Muscle layer of duodenum (tissue), 2 donors: ENCODE data around the gene LAMB3.

ENCODE experiments used
- H3K27ac ChIP-seq: one replicate; pipeline ENCODE4 v1.7.0; 2013; ENCODE audit warnings: mild to moderate bottlenecking, low read length
- H3K27me3 ChIP-seq: one replicate; pipeline ENCODE4 v1.7.0; 2013; ENCODE audit warnings: low read depth, mild to moderate bottlenecking, control low read depth, low read length
- H3K36me3 ChIP-seq, 2 donors: one replicate each; pipeline ENCODE4 v1.7.0; 2013; ENCODE audit warnings: low read length in 2 of 2, control low read depth in 1 of 2, mild to moderate bottlenecking in 1 of 2; ENCODE audit not compliant: insufficient read depth in 2 of 2, control insufficient read depth in 1 of 2
- H3K4me1 ChIP-seq, 2 donors: one replicate each; pipeline ENCODE4 v1.7.0; 2013; ENCODE audit warnings: low read length in 2 of 2, mild to moderate bottlenecking in 2 of 2, control low read depth in 1 of 2, moderate library complexity in 1 of 2; ENCODE audit not compliant: insufficient read depth in 2 of 2, control insufficient read depth in 1 of 2
- H3K4me3 ChIP-seq, 2 donors: one replicate each; pipeline ENCODE4 v1.7.0; 2013; ENCODE audit warnings: low read length in 2 of 2, low read depth in 1 of 2, mild to moderate bottlenecking in 1 of 2
- H3K9me3 ChIP-seq, 2 donors: one replicate each; pipeline ENCODE4 v1.7.0; 2013; ENCODE audit warnings: low read length in 2 of 2, control low read depth in 1 of 2, mild to moderate bottlenecking in 1 of 2; ENCODE audit not compliant: control insufficient read depth in 1 of 2
- donor health status: healthy.

Gene LAMB3

GRCh38 chr1:209585197-209585596, 67.0 kb downstream of the LAMB3 start:
- Histone ChIP-seq H3K27me3 (peaks cover 14% of the 10 kb centered on the region), H3K36me3 (no peaks in the 10 kb centered on the region), H3K4me3 (peak overlapping the region; percentile 7 to 38), H3K27ac (no peak overlapping the region), H3K4me1 (peaks cover 0 to 14% of the 10 kb centered on the region in 2 donors), H3K9me3 (no peaks in the 10 kb centered on the region)

- Histone ChIP-seq H3K27ac (no peak overlapping the region), H3K4me3 (no peak overlapping the region)
Observed at GRCh38 chr1:209584231-209584672, 68.0 kb downstream of the LAMB3 start.

GRCh38 chr1:209583408-209583807, 68.8 kb downstream of the LAMB3 start, which contains the start of gene CAMK1G:
Gene CAMK1G, plus strand, starts transcription at chr1:209583714. Its CDS starts 11,270 bp downstream, at chr1:209594984.
- H3K4me3 ChIP-seq: no peak within 1 kb of the TSS

More at GRCh38 chr1:209584231-209584672, 68.0 kb downstream of the LAMB3 start:
- Histone ChIP-seq H3K27me3 (peaks cover 14% of the 10 kb centered on the region), H3K36me3 (no peaks in the 10 kb centered on the region), H3K9me3 (no peaks in the 10 kb centered on the region), H3K4me1 (peaks cover 0 to 14% of the 10 kb centered on the region in 2 donors)

GRCh38 chr1:209580577-209580976, 71.6 kb downstream of the LAMB3 start:
- Histone ChIP-seq H3K36me3 (no peaks in the 10 kb centered on the region), H3K27me3 (peaks cover 14% of the 10 kb centered on the region), H3K9me3 (no peaks in the 10 kb centered on the region), H3K27ac (no peak overlapping the region), H3K4me1 (peaks cover 0 to 8% of the 10 kb centered on the region in 2 donors), H3K4me3 (no peak overlapping the region)

More at GRCh38 chr1:209583408-209583807, 68.8 kb downstream of the LAMB3 start, which contains the start of gene CAMK1G:
- Histone ChIP-seq H3K4me1 (peaks cover 0 to 14% of the 10 kb centered on the region in 2 donors), H3K9me3 (no peaks in the 10 kb centered on the region), H3K27me3 (peaks cover 14% of the 10 kb centered on the region), H3K27ac (no peak within 1 kb of the TSS), H3K36me3 (no peaks in the 10 kb centered on the region)

- Histone ChIP-seq H3K4me1 (no peaks in the 10 kb centered on the region), H3K4me3 (no peak overlapping the region), H3K27ac (no peak overlapping the region), H3K9me3 (no peaks in the 10 kb centered on the region), H3K36me3 (no peaks in the 10 kb centered on the region), H3K27me3 (no peaks in the 10 kb centered on the region)
Observed at GRCh38 chr1:209577346-209577745, 74.9 kb downstream of the LAMB3 start.

GRCh38 chr1:209576392-209577197, 75.6 kb downstream of the LAMB3 start:
- no peak overlapping the region for H3K4me3 ChIP-seq
- no peaks in the 10 kb centered on the region for H3K36me3 ChIP-seq
- no peaks in the 10 kb centered on the region for H3K4me1 ChIP-seq
- H3K27me3 ChIP-seq: no peaks in the 10 kb centered on the region
- no peak overlapping the region for H3K27ac ChIP-seq
- H3K9me3 ChIP-seq: no peaks in the 10 kb centered on the region

- Histone ChIP-seq H3K36me3 (no peaks in the 10 kb centered on the region), H3K9me3 (no peaks in the 10 kb centered on the region), H3K4me1 (no peaks in the 10 kb centered on the region), H3K27ac (no peak overlapping the region), H3K4me3 (no peak overlapping the region), H3K27me3 (no peaks in the 10 kb centered on the region)
Observed at GRCh38 chr1:209570743-209571142, 81.5 kb downstream of the LAMB3 start.

- Histone ChIP-seq H3K9me3 (no peaks in the 10 kb centered on the region), H3K27me3 (no peaks in the 10 kb centered on the region), H3K4me1 (no peaks in the 10 kb centered on the region), H3K27ac (no peak overlapping the region), H3K4me3 (peak overlapping the region in 1 of 2 donors; percentile 32), H3K36me3 (no peaks in the 10 kb centered on the region)
Observed at GRCh38 chr1:209569455-209570207, 82.6 kb downstream of the LAMB3 start.

GRCh38 chr1:209567698-209568175, 84.5 kb downstream of the LAMB3 start:
- Histone ChIP-seq H3K36me3 (no peaks in the 10 kb centered on the region), H3K27me3 (no peaks in the 10 kb centered on the region), H3K9me3 (no peaks in the 10 kb centered on the region), H3K4me1 (no peaks in the 10 kb centered on the region), H3K27ac (no peak overlapping the region), H3K4me3 (no peak overlapping the region)

- no peak overlapping the region for H3K27ac ChIP-seq
- H3K4me1 ChIP-seq: no peaks in the 10 kb centered on the region
- H3K36me3 ChIP-seq: no peaks in the 10 kb centered on the region
- H3K27me3 ChIP-seq: no peaks in the 10 kb centered on the region
- H3K9me3 ChIP-seq: no peaks in the 10 kb centered on the region
- H3K4me3 ChIP-seq: no peak overlapping the region
Observed at GRCh38 chr1:209565759-209566678, 86.2 kb downstream of the LAMB3 start.
